ENCODE data around the gene CDH26. TPM values are rescaled to one million over a fixed set of nuclear protein-coding genes. Genes with fewer than 3 reads are reported as not detected.

The CDH26 gene
- total and polyA plus RNA-seq, 2 donors (not counting 3 experiments of a cell fraction or from before 2014, with no cell fraction given) = 0.01 TPM; not detected in 1

DNA sequence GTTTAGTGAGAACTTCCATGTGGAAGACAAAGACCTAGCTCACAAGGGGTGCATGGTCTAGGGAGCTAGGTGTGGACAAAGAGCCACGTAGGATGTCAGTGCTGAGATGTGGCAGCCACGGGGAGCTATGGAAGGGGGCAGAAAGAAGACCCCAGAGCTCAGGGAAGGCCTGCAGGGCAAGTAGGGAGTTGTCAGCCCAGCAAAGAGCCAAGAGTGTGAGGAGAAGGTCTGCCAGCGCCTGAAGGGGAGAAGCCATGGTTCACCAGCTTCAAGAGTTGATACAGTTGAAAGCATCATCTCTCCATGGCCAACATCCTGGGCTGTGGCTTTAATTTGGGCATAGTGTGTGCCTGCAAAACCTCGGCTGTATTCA is 95.6 kb downstream of the CDH26 start:
- dilution Hi-C loops (cut with MboI; ENCODE audit: extremely low pct_ligation_motif_present, low sequenced_read_pairs) (no loop called here), intact Hi-C loops (cut with micrococcal nuclease) (no loop called here)
- Histone ChIP-seq H3K4me2 (ENCODE audit: insufficient read depth, low read length) (no peak overlapping the region), H3K4me1 (ENCODE audit: control insufficient read depth, extremely low read depth, insufficient read depth, low read length) (no peaks in the 10 kb centered on the region), H3K9ac (replicated peaks; ENCODE audit: extremely low read depth, insufficient read depth, low read length) (no peak overlapping the region), H3K9me1 (replicated peaks; ENCODE audit: control insufficient read depth, extremely low read depth, insufficient read depth, low read length) (no peaks in the 10 kb centered on the region), H3K79me2 (ENCODE audit: control insufficient read depth, insufficient read depth, low read length) (no peaks in the 10 kb centered on the region), H4K20me1 (replicated peaks; ENCODE audit: control insufficient read depth, extremely low read depth, insufficient read depth, low read length) (no peaks in the 10 kb centered on the region), H3K27ac (ENCODE audit: insufficient read depth, low read depth, low read length) (no peak overlapping the region), H3K4me3 (replicated peaks in 1 of 3; ENCODE audit: insufficient read depth in 1 of 3, low read depth in 1 of 3, low read length in 3 of 3) (no peak overlapping the region), H3K27me3 (ENCODE audit: control insufficient read depth in 2 of 2, insufficient read depth in 2 of 2, low read length in 2 of 2) (no peaks in the 10 kb centered on the region), H3K9me3 (replicated peaks; ENCODE audit: control insufficient read depth, insufficient read depth, low read length) (no peaks in the 10 kb centered on the region), H3K36me3 (ENCODE audit: control insufficient read depth in 2 of 2, extremely low read depth in 1 of 2, insufficient read depth in 2 of 2, low read length in 2 of 2) (no peaks in the 10 kb centered on the region), H2AFZ (ENCODE audit: low read depth, low read length) (no peak overlapping the region)
- CTCF ChIA-PET = no interaction called here
- BruUV-seq (replicated peaks) = no TSS peak
- POLR2A ChIA-PET = no interaction called here
- FAIRE-seq (no peak), DNase-seq (ENCODE audit: low read depth, low spot score) (no peak)
- TF ChIP-seq POLR2A (IDR thresholded peaks at IDR 0.05; ENCODE audit: low read depth, low read length) (no peak), POLR2AphosphoS5 (IDR thresholded peaks at IDR 0.05; ENCODE audit: insufficient read depth, low read depth, low read length) (no peak), EZH2 (IDR thresholded peaks at IDR 0.05; ENCODE audit: borderline replicate concordance, low read depth, low read length, severe bottlenecking) (no peak), CTCF (IDR thresholded peaks at IDR 0.05; ENCODE audit: extremely low read depth in 1 of 2, insufficient read depth in 1 of 2, low read depth in 1 of 2, low read length in 2 of 2) (no peak), FOS (IDR thresholded peaks at IDR 0.05; ENCODE audit: borderline replicate concordance, insufficient read depth, low read length) (no peak), MYC (IDR thresholded peaks at IDR 0.05; ENCODE audit: low read depth, low read length) (no peak), MAX (IDR thresholded peaks at IDR 0.05; ENCODE audit: insufficient read depth, insufficient read length) (no peak), JUN (IDR thresholded peaks at IDR 0.05; ENCODE audit: borderline replicate concordance, insufficient read depth, insufficient read length, low read depth) (no peak)

All from endothelial cell of umbilical vein (primary cell).